ENCODE data around the gene KDM4B.

KDM4B gene

GRCh38 chr19:5124111-5124855, 155.4 kb downstream of the KDM4B start:
- TF ChIP-seq CTCF (IDR thresholded peaks at IDR 0.05; ENCODE audit: poor library complexity, severe bottlenecking), result no peak
- ATAC-seq (ENCODE audit: low read depth) (no peak), DNase-seq (ENCODE audit: low spot score) (no peak)
- Histone ChIP-seq H3K9me3 (ENCODE audit: severe bottlenecking) (no peaks in the 10 kb centered on the region), H3K4me3 (ENCODE audit: severe bottlenecking) (no peak overlapping the region), H3K27me3 (ENCODE audit: insufficient read depth, poor library complexity, severe bottlenecking) (no peaks in the 10 kb centered on the region), H3K36me3 (ENCODE audit: low read depth) (no peaks in the 10 kb centered on the region), H3K4me1 (ENCODE audit: insufficient read depth, poor library complexity, severe bottlenecking) (no peaks in the 10 kb centered on the region), H3K27ac (ENCODE audit: poor library complexity, severe bottlenecking) (no peak overlapping the region)

- no peaks in the 10 kb centered on the region for H3K27me3 ChIP-seq (ENCODE audit: insufficient read depth, poor library complexity, severe bottlenecking)
- H3K36me3 ChIP-seq (ENCODE audit: low read depth), result no peaks in the 10 kb centered on the region
- no peak overlapping the region for H3K4me3 ChIP-seq (ENCODE audit: severe bottlenecking)
- no peaks in the 10 kb centered on the region for H3K9me3 ChIP-seq (ENCODE audit: severe bottlenecking)
- no peak for DNase-seq (ENCODE audit: low spot score)
- no peak for ATAC-seq (ENCODE audit: low read depth)
- TF ChIP-seq CTCF (IDR thresholded peaks at IDR 0.05; ENCODE audit: poor library complexity, severe bottlenecking), result no peak
- H3K27ac ChIP-seq (ENCODE audit: poor library complexity, severe bottlenecking), result no peak overlapping the region
- H3K4me1 ChIP-seq (ENCODE audit: insufficient read depth, poor library complexity, severe bottlenecking), result no peaks in the 10 kb centered on the region
Observed at GRCh38 chr19:5125376-5125775, 156.5 kb downstream of the KDM4B start.

- Histone ChIP-seq H3K4me3 (ENCODE audit: severe bottlenecking) (no peak overlapping the region), H3K9me3 (ENCODE audit: severe bottlenecking) (no peaks in the 10 kb centered on the region), H3K36me3 (ENCODE audit: low read depth) (no peaks in the 10 kb centered on the region), H3K27me3 (ENCODE audit: insufficient read depth, poor library complexity, severe bottlenecking) (no peaks in the 10 kb centered on the region), H3K27ac (ENCODE audit: poor library complexity, severe bottlenecking) (no peak overlapping the region), H3K4me1 (ENCODE audit: insufficient read depth, poor library complexity, severe bottlenecking) (no peaks in the 10 kb centered on the region)
- DNase-seq (ENCODE audit: low spot score), result no peak
- no peak for ATAC-seq (ENCODE audit: low read depth)
- TF ChIP-seq CTCF (IDR thresholded peaks at IDR 0.05; ENCODE audit: poor library complexity, severe bottlenecking), result no peak
Observed at GRCh38 chr19:5125797-5126497, 157.0 kb downstream of the KDM4B start.

GRCh38 chr19:5126498-5127223, 157.7 kb downstream of the KDM4B start:
- Histone ChIP-seq H3K9me3 (ENCODE audit: severe bottlenecking) (no peaks in the 10 kb centered on the region), H3K4me3 (ENCODE audit: severe bottlenecking) (no peak overlapping the region), H3K27me3 (ENCODE audit: insufficient read depth, poor library complexity, severe bottlenecking) (no peaks in the 10 kb centered on the region), H3K36me3 (ENCODE audit: low read depth) (no peaks in the 10 kb centered on the region), H3K4me1 (ENCODE audit: insufficient read depth, poor library complexity, severe bottlenecking) (no peaks in the 10 kb centered on the region), H3K27ac (ENCODE audit: poor library complexity, severe bottlenecking) (no peak overlapping the region)
- DNase-seq (ENCODE audit: low spot score) (no peak), ATAC-seq (ENCODE audit: low read depth) (no peak)
- TF ChIP-seq CTCF (IDR thresholded peaks at IDR 0.05; ENCODE audit: poor library complexity, severe bottlenecking), result no peak
